DLD1 (cell line): ENCODE data around the gene MAPKAPK3.

Experiments used
- in situ Hi-C: cut with HindIII; loops from 2 replicates; pipeline ENCODE4 v1.10.0; 2017; ENCODE audit warnings: low sequenced_read_pairs

Gene MAPKAPK3

GRCh38 chr3:50587373-50587772 is 29.6 kb upstream of the MAPKAPK3 start:
- in situ Hi-C loops = no loop called here

DNA sequence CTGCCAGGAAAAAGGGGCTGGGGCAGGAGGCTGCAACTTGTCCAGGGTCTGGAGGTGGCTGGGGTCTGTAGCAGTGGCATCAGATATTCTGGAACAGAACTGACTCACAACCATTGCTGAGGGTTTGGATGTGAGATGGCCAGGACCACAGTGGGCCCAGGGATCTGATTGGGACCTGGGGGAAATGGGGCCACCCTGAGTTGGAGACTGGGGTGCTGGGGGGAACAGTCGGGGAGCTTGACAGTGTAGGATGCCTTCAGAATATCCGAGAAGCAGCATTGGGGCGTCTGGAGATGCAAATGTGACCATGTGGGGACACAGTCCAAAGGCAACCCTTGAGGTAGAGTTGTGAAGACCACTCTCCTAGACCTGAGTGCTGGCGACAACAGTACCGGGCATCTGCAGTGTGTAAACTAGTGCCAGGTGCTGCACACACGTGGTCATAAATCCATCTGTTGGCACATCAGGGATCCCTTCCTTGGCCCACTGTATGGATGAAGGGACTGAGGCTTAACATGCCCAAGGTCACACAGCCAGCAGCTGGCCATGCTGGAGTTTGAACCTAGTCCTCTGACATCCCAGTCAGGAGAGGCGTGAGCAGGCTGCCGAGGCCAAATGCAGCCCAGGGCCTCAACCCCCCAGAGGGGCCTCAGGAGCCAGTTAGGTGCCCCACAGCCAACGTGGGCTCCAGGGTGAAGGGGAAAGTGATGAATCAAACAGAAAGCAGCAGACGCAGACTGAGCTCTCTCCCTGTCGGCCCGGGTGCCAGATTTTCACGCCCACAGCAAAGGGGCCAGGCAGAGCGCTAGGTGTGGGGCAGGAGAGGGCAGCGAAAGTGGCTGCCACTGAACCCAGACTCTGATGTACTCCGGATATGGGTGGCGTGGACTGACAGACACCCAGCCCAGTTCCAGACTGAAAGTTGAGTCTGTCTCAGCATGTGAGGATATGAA is 28.9 kb upstream of the MAPKAPK3 start:
- in situ Hi-C loops = no loop called here

DNA sequence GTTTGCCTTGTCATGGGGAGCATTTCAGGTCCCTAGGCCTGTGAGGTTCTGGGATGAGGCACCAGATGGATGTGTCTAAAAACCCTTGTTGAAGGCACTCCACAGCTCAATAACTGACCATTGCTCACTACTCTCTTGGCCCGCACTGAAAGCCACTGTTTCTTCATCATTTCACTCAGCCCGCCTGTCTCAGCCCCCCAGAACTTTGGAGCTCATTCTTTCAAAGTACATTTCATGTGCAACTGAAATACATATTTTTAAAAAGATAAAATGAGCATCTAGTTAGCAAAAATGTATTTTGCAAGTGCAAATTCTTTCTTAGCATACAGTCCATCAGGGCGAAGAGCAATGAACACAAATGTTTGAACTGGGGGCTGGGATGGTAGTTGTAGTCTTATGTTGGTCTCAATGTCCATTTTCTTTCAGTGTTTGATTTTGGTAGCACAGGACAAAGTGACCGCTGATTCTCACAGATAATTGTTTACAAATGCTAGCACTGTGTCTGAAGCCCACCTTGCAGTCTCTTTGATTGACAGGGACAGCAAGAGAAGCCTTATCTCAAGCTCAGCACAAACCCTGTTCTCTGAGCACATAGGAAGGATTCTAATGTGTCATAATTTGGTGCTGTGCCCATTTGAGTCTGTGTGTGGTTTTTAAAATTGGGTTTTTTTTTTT is 28.1 kb upstream of the MAPKAPK3 start:
- in situ Hi-C loops = no loop called here

DNA sequence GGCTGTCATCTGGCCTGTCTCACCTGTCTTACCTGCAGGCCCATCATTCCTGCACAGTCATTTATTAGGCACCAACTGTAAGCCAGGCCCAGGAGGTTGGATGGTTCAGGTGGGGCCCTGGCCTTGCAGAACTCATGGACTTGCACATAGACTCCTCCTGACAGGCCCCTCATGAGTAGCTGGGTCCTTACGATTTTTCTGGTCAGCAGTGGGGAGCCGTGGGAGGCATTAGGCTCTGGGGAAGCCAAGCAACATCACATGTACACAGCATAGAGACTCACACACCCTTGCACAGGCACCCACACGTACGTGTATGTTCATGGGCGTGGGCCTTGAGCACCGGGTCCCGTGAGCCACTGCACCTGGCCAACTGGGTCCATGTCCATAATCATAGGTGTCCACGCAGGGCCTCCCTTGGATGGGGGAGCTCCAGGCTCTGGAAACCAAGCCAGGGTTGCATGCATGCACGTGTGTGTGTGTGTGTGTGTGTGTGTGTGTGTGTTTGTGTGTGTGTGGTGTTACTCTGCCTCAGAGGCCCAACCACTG is 25.7 kb upstream of the MAPKAPK3 start:
- in situ Hi-C loops = no loop called here

DNA sequence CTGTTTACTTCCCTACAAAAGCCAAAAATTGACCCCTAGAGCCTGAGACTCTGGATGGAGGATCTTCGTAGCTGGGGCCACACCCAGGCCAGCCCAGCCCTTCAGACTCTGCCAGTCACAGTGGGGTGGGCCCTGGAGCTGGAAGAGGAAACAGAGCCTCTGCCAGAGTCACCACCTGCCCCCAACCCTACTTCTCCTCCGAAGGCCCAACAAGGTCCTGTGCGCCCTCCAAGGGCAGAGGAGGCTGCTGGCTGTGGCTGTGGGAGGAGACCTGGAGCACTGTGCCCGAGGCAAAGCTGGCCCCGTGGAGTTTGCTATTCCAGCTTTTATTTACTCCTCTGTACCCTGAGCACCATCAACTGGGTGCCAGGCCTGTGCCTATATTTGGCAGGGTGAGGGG is 24.4 kb upstream of the MAPKAPK3 start:
- in situ Hi-C loops = no loop called here

DNA sequence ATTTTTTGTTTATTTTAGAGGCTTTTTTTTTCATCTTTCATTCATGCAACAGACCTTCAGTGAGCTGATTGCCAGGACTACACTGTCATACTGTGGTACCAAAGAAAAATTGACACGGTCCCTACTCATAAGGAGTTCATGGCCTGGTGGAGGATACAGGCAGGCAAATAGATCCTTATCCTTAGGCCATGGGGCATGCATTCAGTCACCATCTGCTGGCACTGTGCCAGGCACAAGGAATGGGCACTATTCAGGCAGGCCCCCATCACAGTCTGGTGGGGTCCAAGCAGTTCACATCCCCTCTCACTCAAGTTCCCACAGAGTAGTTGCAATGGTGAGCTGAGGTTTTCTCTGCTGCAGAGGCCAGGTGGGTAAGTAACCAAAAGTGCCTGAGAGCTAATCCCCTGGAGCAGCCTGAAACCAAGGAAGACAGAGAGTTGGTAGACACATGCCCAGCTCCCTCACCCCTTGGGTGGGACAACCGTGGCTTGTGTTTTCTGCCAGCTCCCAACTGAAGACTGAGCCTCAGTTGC is 22.6 kb upstream of the MAPKAPK3 start:
- in situ Hi-C loops = no loop called here

DNA sequence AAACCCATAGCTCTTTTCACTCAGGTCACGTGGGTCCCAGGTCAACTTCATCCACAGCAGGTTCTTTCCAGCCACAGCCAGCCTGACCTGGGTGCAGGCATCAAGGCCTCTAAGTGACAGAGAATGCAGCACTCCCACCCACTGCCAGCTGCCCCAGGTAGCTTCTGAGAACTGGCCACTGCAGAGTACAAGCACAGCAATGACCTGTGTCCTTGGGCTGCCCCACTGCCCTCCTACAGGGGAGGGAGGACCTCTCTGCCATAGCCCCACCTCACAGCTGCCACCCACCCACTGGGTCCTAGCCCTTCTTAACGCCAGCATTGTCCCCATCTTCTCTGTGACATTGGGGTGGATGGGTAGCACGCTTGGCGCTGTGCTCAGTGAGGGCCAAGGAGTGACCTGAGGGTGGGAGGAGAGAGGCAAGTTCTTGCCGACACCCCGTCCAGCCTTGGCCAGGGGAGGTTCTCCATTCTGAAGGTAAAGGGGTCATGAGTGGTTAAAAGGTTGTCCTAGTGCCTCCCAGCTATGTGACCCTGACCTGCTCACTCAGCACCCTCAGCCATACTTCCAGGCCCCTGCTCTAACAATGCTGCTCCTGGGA is 17.7 kb upstream of the MAPKAPK3 start:
- in situ Hi-C loops = no loop called here

- in situ Hi-C loops = loop anchor here (10.0 kb wide), 1 partner anchor 175 kb away; no protein-coding TSS in a partner anchor
These were observed 17.2 kb upstream of the MAPKAPK3 start for GRCh38 chr3:50599716-50600118.

GRCh38 chr3:50600141-50600753 is 16.7 kb upstream of the MAPKAPK3 start:
- in situ Hi-C loops = loop anchor here (10.0 kb wide), 1 partner anchor 175 kb away; no protein-coding TSS in a partner anchor

GRCh38 chr3:50600841-50601591 is 15.9 kb upstream of the MAPKAPK3 start:
- in situ Hi-C loops = loop anchor here (10.0 kb wide), 1 partner anchor 176 kb away; no protein-coding TSS in a partner anchor

- in situ Hi-C loops = loop anchor here (10.0 kb wide), 1 partner anchor 178 kb away; no protein-coding TSS in a partner anchor
These were observed 14.3 kb upstream of the MAPKAPK3 start for GRCh38 chr3:50602595-50603191.

DNA sequence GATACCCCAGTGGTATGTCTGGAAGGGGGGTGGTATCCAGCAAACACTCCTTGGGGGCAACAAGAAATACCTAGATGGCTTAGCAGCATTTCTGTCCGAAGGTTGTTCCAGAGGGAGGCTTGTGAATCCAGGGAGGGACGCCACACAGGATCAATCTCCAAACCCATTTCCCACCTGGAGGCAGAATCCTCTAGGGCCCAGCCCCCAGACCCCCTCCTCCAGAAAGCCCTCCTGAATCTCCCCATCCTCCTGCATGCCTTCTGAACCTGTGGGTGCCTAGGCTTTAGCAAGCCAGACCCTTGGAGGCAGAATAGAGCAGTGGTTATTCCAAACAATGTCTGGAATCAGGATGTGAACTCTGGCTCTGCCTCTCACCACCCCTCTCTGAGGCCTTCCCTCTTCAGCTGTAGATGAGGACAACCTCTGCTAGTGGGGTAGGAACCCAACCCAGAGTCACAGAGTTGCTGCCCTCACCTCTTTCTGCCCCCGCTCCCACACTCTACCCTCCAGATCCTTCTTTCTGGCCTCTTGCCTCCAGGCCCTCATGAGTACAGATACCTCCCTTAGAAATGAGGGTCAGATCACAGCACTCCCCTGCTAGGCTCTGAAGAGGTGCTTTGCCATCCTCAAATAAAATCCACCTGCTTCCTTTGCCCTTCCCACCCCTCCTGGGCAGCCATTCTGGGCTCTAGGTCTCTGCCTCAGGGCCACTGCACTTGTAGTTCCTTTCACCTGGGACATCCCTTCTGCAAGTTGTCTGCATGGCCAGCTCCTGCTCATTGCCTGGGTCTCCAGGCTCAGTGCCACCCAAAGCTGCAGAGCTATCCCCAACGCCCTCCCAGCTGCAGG is 13.5 kb upstream of the MAPKAPK3 start:
- in situ Hi-C loops = loop anchor here (10.0 kb wide), 1 partner anchor 179 kb away; no protein-coding TSS in a partner anchor

GRCh38 chr3:50604110-50604621 is 12.8 kb upstream of the MAPKAPK3 start:
- in situ Hi-C loops = loop anchor here (10.0 kb wide), 1 partner anchor 179 kb away; no protein-coding TSS in a partner anchor

GRCh38 chr3:50604628-50605588 is 12.0 kb upstream of the MAPKAPK3 start:
- in situ Hi-C loops = loop anchor here (10.0 kb wide), 1 partner anchor 180 kb away; no protein-coding TSS in a partner anchor

DNA sequence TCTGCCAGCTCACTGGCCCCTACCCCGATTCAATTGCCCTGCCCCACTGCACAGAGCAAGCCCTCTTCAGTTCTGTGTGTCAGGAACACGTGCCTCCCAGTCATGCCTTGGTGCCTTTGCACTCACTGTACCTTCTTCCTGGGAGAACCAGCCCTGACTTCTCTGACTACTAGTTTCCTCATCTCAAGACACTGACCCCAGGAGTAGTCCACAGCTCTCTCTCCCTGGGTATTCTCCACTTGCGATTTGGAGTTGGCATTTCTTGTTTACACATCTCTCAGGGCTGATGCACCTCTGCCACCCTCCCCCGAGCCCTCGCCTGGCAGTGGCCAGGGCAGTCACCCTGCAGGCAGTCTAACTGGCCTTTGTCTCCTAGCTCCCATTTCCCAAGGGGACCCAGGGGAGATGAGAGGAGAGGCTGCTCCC is 11.0 kb upstream of the MAPKAPK3 start:
- in situ Hi-C loops = loop anchor here (10.0 kb wide), 1 partner anchor 181 kb away; no protein-coding TSS in a partner anchor

DNA sequence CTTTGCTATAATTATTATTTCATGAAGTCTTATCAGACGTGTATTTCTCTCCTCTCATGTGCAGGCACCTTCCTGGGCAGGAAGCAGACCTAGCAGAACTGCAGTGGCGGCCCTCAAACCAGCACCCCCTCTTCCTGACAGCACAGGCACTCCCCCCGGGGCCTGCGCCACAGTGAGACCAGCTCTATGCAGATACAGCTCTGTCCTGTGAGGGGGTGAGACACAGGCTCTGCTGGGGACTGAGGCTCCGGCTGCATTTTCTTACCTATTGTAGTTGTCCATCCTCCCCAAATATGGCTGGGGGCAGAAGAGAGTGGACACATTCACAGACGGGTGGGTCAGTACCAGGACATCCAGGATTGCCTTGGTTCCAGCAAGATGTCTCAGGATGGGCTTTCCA is 10.4 kb upstream of the MAPKAPK3 start:
- in situ Hi-C loops = loop anchor here (10.0 kb wide), 1 partner anchor 182 kb away; no protein-coding TSS in a partner anchor
